ENCODE results near the gene PRR3.
A peak's percentile ranks its signal among the peaks of the same experiment; 100 is the strongest.
"Not testable (repeated sequence)": the region's sequence is repeated elsewhere in the genome, so short reads cannot be mapped to it uniquely, and the experiment has no call there.

Gene PRR3

DNA sequence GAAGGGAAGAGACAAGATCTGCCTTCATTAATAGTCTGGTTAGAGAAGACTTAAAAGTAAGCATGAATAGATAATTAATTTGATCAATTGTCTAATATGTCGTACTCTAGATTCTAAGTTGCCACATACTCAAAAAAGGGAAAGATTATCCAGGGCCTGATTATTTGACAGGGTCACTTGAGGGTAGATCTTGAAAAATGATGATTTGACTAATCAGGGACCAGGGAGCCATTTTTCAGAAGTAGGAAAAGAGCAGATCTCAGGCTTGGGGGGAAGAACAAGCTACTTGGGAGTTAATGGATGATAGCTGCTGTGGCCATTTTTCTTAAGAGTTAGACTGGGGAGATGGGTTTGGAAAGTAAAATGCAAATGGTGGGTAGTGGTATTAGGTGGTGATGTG, 35.2 kb downstream of the PRR3 start:
- Histone ChIP-seq H3F3A (ENCODE audit: control insufficient read depth, insufficient read depth) (peaks cover 9% of the 10 kb centered on the region; the same call in 1 of the 2 replicates), H3K4me3 (ENCODE audit: low read length) (no peak overlapping the region), H3K9me3 (ENCODE audit: control insufficient read depth, insufficient read depth, low read length) (no peaks in the 10 kb centered on the region), H3K27ac (ENCODE audit: low read depth, low read length) (no peak overlapping the region), H3K79me2 (ENCODE audit: control insufficient read depth, low read length) (peaks cover 41% of the 10 kb centered on the region), H3K4me1 (ENCODE audit: control insufficient read depth, low read length) (no peaks in the 10 kb centered on the region), H3K4me2 (ENCODE audit: low read length) (no peak overlapping the region), H4K20me1 (ENCODE audit: control insufficient read depth, insufficient read depth, low read depth, low read length) (no peaks in the 10 kb centered on the region; the same call in 1 of the 2 replicates), H3K27me3 (ENCODE audit: control insufficient read depth, low read length) (no peaks in the 10 kb centered on the region), H3K9me2 (replicated peaks; ENCODE audit: control insufficient read depth, low read length) (no peaks in the 10 kb centered on the region), H3K36me3 (ENCODE audit: control insufficient read depth, low read length) (peaks cover 71% of the 10 kb centered on the region)
- TF ChIP-seq, protein P1, sequence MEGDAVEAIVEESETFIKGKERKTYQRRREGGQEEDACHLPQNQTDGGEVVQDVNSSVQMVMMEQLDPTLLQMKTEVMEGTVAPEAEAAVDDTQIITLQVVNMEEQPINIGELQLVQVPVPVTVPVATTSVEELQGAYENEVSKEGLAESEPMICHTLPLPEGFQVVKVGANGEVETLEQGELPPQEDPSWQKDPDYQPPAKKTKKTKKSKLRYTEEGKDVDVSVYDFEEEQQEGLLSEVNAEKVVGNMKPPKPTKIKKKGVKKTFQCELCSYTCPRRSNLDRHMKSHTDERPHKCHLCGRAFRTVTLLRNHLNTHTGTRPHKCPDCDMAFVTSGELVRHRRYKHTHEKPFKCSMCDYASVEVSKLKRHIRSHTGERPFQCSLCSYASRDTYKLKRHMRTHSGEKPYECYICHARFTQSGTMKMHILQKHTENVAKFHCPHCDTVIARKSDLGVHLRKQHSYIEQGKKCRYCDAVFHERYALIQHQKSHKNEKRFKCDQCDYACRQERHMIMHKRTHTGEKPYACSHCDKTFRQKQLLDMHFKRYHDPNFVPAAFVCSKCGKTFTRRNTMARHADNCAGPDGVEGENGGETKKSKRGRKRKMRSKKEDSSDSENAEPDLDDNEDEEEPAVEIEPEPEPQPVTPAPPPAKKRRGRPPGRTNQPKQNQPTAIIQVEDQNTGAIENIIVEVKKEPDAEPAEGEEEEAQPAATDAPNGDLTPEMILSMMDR (IDR thresholded peaks at IDR 0.05; ENCODE audit: low read depth, low read length, poor library complexity, severe bottlenecking): no peak
- no peak for TF ChIP-seq EZH2phosphoT487 (IDR thresholded peaks at IDR 0.05; ENCODE audit: borderline replicate concordance, low read length)

DNA sequence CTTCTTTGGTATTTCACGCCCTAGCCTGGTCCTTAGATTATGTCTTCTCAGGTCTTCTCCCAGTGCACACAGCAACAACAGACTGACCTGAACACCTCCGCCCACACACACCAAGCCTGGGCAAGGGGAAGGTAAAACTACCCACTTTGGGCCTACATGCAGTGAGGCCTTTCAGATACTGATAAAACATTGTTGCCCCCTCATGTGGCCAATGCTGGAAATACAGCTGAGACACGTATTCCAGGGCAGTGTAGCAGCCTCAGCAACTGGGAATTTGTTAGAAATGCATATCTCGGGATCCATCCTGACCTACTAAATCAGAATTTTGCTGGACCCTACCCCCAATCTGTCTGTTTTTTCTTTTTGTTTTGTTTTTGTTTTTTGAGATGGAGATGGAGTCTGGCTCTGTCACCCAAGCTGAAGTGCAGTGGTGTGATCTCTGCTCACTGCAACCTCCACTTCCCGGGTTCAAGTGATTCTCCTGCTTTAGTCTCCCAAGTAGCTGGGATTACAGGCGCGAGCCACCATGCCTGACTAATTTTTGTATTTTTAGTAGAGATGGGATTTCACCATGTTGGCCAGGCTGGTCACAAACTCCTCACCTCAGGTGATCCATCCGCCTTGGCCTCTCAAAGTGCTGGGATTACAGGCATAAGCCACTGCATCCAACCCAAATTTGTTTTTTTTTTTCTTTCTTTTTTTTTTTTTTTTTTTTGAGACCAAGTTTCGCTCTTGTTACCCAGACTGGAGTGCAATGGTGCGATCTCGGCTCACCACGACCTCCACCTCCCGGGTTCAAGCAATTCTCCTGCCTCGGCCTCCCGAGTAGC, 40.4 kb downstream of the PRR3 start:
- not testable (repeated sequence) for H3K27ac ChIP-seq (ENCODE audit: low read depth, low read length); H3K4me2 ChIP-seq (ENCODE audit: low read length); H4K20me1 ChIP-seq (ENCODE audit: control insufficient read depth, insufficient read depth, low read depth, low read length); H3K4me3 ChIP-seq (ENCODE audit: low read length); H3K27me3 ChIP-seq (ENCODE audit: control insufficient read depth, low read length); H3K4me1 ChIP-seq (ENCODE audit: control insufficient read depth, low read length); H3K9me2 ChIP-seq (replicated peaks; ENCODE audit: control insufficient read depth, low read length); H3K9me3 ChIP-seq (ENCODE audit: control insufficient read depth, insufficient read depth, low read length)
- TF ChIP-seq, protein P1 (IDR thresholded peaks at IDR 0.05; ENCODE audit: low read depth, low read length, poor library complexity, severe bottlenecking): peak; percentile 86
- Histone ChIP-seq H3F3A (ENCODE audit: control insufficient read depth, insufficient read depth) (peaks cover 28% of the 10 kb centered on the region), H3K36me3 (ENCODE audit: control insufficient read depth, low read length) (peaks cover 56% of the 10 kb centered on the region), H3K79me2 (ENCODE audit: control insufficient read depth, low read length) (peaks cover 11% of the 10 kb centered on the region)

DNA sequence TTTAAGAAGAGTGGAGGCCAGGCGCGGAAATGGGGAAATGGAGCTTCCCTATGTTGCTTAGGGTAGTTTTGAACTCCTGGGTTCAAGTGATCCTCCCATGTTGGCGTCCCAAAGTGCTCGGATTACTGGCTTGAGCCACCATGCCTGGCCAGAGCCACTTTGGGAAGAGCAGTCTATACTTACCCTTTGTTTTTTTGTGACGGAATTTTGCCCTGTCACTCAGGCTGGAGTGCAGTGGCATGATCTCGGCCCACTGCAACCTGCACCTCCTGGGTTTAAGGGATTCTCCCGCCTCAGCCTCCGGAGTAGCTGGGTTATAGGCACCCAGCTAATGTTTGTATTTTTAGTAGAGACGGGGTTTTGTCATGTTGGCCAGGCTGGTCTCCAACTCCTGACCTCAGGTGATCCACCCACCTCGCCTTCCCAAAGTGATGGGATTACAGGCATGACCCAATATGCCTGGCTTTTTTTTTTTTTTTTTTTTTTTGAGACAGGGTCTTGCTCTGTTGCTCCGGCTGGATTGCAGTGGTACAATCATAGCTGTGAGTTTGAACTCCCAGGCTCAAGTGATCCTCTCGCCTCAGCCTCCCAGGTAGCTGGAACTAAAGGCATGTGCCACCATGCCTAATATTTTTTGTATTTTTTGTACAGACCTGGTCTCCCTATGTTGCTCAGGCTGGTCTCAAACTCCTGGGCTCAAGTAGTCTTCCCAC, 42.0 kb downstream of the PRR3 start:
- no peak overlapping the region for H3K4me3 ChIP-seq (ENCODE audit: low read length)
- TF ChIP-seq EZH2phosphoT487 (IDR thresholded peaks at IDR 0.05; ENCODE audit: borderline replicate concordance, low read length): no peak
- TF ChIP-seq, protein P1 (IDR thresholded peaks at IDR 0.05; ENCODE audit: low read depth, low read length, poor library complexity, severe bottlenecking): no peak
- no peaks in the 10 kb centered on the region for H3K4me1 ChIP-seq (ENCODE audit: control insufficient read depth, low read length)
- H3K9me3 ChIP-seq (ENCODE audit: control insufficient read depth, insufficient read depth, low read length): no peaks in the 10 kb centered on the region
- peaks cover 67% of the 10 kb centered on the region for H3K36me3 ChIP-seq (ENCODE audit: control insufficient read depth, low read length)
- H3K4me2 ChIP-seq (ENCODE audit: low read length): no peak overlapping the region
- peaks cover 28% of the 10 kb centered on the region for H3F3A ChIP-seq (ENCODE audit: control insufficient read depth, insufficient read depth)
- peaks cover 6% of the 10 kb centered on the region; the same call in 1 of the 2 replicates for H3K79me2 ChIP-seq (ENCODE audit: control insufficient read depth, low read length)
- no peak overlapping the region for H3K27ac ChIP-seq (ENCODE audit: low read depth, low read length)
- no peaks in the 10 kb centered on the region for H3K9me2 ChIP-seq (replicated peaks; ENCODE audit: control insufficient read depth, low read length)
- H3K27me3 ChIP-seq (ENCODE audit: control insufficient read depth, low read length): no peaks in the 10 kb centered on the region
- no peaks in the 10 kb centered on the region; the same call in 1 of the 2 replicates for H4K20me1 ChIP-seq (ENCODE audit: control insufficient read depth, insufficient read depth, low read depth, low read length)
